GM12891 (cell line): ENCODE data around the gene CWC15.

Experiments
- POLR2A ChIP-seq: IDR thresholded peaks from 2 replicates; pipeline ENCODE4 v1.6.1; 2011; ENCODE audit warnings: low read depth, low read length, control low read depth
- POLR2AphosphoS5 ChIP-seq: IDR thresholded peaks from 2 replicates; pipeline ENCODE4 v1.6.1; 2011; ENCODE audit warnings: low read depth, low read length, control low read depth
- SPI1 ChIP-seq: IDR thresholded peaks from 2 replicates; pipeline ENCODE4 v1.6.1; 2011; ENCODE audit warnings: low read depth, low read length, control low read depth
- TAF1 ChIP-seq: IDR thresholded peaks from 2 replicates; pipeline ENCODE4 v1.6.1; 2011; ENCODE audit warnings: low read depth, low read length, control low read depth

- TF ChIP-seq POLR2A (no peak), POLR2AphosphoS5 (no peak), TAF1 (no peak), SPI1 (no peak)
Measured at GRCh38 chr11:94954753-94955152, 18.6 kb downstream of the CWC15 start.
